Astrocyte (in vitro differentiated cells and primary cell): Measurements from ENCODE around the gene APBB2. TPM values are rescaled to one million over a fixed set of nuclear protein-coding genes. Genes with fewer than 3 reads are reported as not detected.

Experiments
- DNase-seq: peaks from one replicate; pipeline ENCODE4 v3.0.0-alpha.2; 2010; ENCODE audit warnings: low read depth
- FAIRE-seq: peaks from 2 replicates; lab custom pipeline; 2011; peaks lifted over from hg19 to GRCh38; lab: Jason Lieb, UNC
- H2AFZ ChIP-seq: 2 replicates; pipeline ENCODE4 v1.6.0; 2012; ENCODE audit warnings: low read depth, low read length, inconsistent platforms
- H3K27ac ChIP-seq: 2 replicates; pipeline ENCODE4 v1.5.1; 2011; ENCODE audit warnings: low read depth, low read length, inconsistent platforms
- H3K27me3 ChIP-seq: 2 replicates; pipeline ENCODE4 v1.6.0; 2011; ENCODE audit warnings: low read length, inconsistent platforms; ENCODE audit not compliant: insufficient read depth
- H3K36me3 ChIP-seq: 2 replicates; pipeline ENCODE4 v1.5.1; 2011; ENCODE audit warnings: low read length, inconsistent platforms; ENCODE audit not compliant: insufficient read depth
- H3K4me1 ChIP-seq: 2 replicates; pipeline ENCODE4 v1.5.1; 2011; ENCODE audit warnings: low read length, inconsistent platforms; ENCODE audit not compliant: insufficient read depth
- H3K4me2 ChIP-seq: 2 replicates; pipeline ENCODE4 v1.6.0; 2012; ENCODE audit warnings: low read length, inconsistent platforms
- H3K4me3 ChIP-seq: 2 replicates; pipeline ENCODE4 v1.5.1; 2011; ENCODE audit warnings: low read depth, mild to moderate bottlenecking, low read length, inconsistent platforms; ENCODE audit not compliant: insufficient read depth
- H3K79me2 ChIP-seq: 2 replicates; pipeline ENCODE4 v1.6.0; 2012; ENCODE audit warnings: mild to moderate bottlenecking, low read length, inconsistent platforms; ENCODE audit not compliant: insufficient read depth
- H3K9ac ChIP-seq: 2 replicates; pipeline ENCODE4 v1.6.0; 2012; ENCODE audit warnings: mild to moderate bottlenecking, low read length, inconsistent platforms
- H3K9me3 ChIP-seq: 2 replicates; pipeline ENCODE4 v1.5.1; 2012; ENCODE audit warnings: low read depth, mild to moderate bottlenecking, low read length, inconsistent platforms; ENCODE audit not compliant: insufficient read depth
- H4K20me1 ChIP-seq: 2 replicates; pipeline ENCODE4 v1.6.0; 2012; ENCODE audit warnings: low read length, inconsistent platforms; ENCODE audit not compliant: insufficient read depth
- H3K27ac Mint-ChIP-seq: one replicate; pipeline ENCODE4 v1.8.0; 2021; ENCODE audit warnings: mild to moderate bottlenecking, mixed read lengths; ENCODE audit not compliant: unreplicated experiment
- H3K27me3 Mint-ChIP-seq: one replicate; pipeline ENCODE4 v1.8.0; 2021; ENCODE audit warnings: low read depth, mixed read lengths; ENCODE audit not compliant: unreplicated experiment
- H3K36me3 Mint-ChIP-seq: one replicate; pipeline ENCODE4 v1.8.0; 2021; ENCODE audit warnings: low read depth, mixed read lengths; ENCODE audit not compliant: unreplicated experiment
- H3K4me1 Mint-ChIP-seq: one replicate; pipeline ENCODE4 v1.8.0; 2021; ENCODE audit warnings: low read depth, mixed read lengths; ENCODE audit not compliant: unreplicated experiment
- H3K4me3 Mint-ChIP-seq: one replicate; pipeline ENCODE4 v1.8.0; 2021; ENCODE audit warnings: mild to moderate bottlenecking, moderate library complexity, mixed read lengths; ENCODE audit not compliant: unreplicated experiment
- H3K9me3 Mint-ChIP-seq: one replicate; pipeline ENCODE4 v1.8.0; 2021; ENCODE audit warnings: mild to moderate bottlenecking, mixed read lengths; ENCODE audit not compliant: unreplicated experiment
- CTCF ChIP-seq: IDR thresholded peaks from 2 replicates; pipeline ENCODE4 v1.5.1; 2011; ENCODE audit warnings: low read depth, mild to moderate bottlenecking, inconsistent platforms, low read length, moderate library complexity; ENCODE audit not compliant: insufficient read depth
- EZH2 ChIP-seq: IDR thresholded peaks from 2 replicates; pipeline ENCODE4 v1.6.1; 2012; ENCODE audit warnings: mild to moderate bottlenecking, low read length, inconsistent platforms; ENCODE audit not compliant: insufficient read depth
- total RNA-seq: library from RNA; stranded (reverse); gene quantifications from 2 replicates; pipeline ENCODE4 v1.2.1, GENCODE V29; 2021

APBB2 gene
- total RNA-seq, 1 donor from 2014 or later = 173 TPM

- Histone ChIP-seq H3K9ac (no peak overlapping the region), H3K36me3 (no peaks in the 10 kb centered on the region), H3K79me2 (peaks cover 41% of the 10 kb centered on the region), H3K4me2 (no peak overlapping the region), H3K9me3 (no peaks in the 10 kb centered on the region), H3K27ac (no peak overlapping the region), H2AFZ (no peak overlapping the region), H3K4me3 (no peak overlapping the region), H3K27me3 (no peaks in the 10 kb centered on the region), H4K20me1 (peaks cover 20% of the 10 kb centered on the region), H3K4me1 (peaks cover 13% of the 10 kb centered on the region)
- no peaks in the 10 kb centered on the region for H3K9me3 Mint-ChIP-seq
- DNase-seq (no peak), FAIRE-seq (no peak)
- peaks cover 32% of the 10 kb centered on the region for H3K4me1 Mint-ChIP-seq
- no peaks in the 10 kb centered on the region for H3K36me3 Mint-ChIP-seq
- no peaks in the 10 kb centered on the region for H3K27me3 Mint-ChIP-seq
- no peak for TF ChIP-seq EZH2
- no peak for TF ChIP-seq CTCF
- H3K4me3 Mint-ChIP-seq = peak overlapping the region; percentile 87
- H3K27ac Mint-ChIP-seq = peak overlapping the region; percentile 72
Measured at GRCh38 chr4:41215155-41215554, 813 bp upstream of the APBB2 start.

GRCh38 chr4:41214825-41215146 is 444 bp upstream of the APBB2 start:
- Mint-ChIP-seq H3K27ac (peak overlapping the region; percentile 72), H3K4me3 (peak overlapping the region; percentile 87), H3K27me3 (no peaks in the 10 kb centered on the region), H3K36me3 (peaks cover under 1% of the 10 kb centered on the region), H3K9me3 (no peaks in the 10 kb centered on the region), H3K4me1 (peaks cover 30% of the 10 kb centered on the region)
- Histone ChIP-seq H2AFZ (peak overlapping the region; percentile 42), H3K36me3 (no peaks in the 10 kb centered on the region), H3K9ac (no peak overlapping the region), H3K4me3 (no peak overlapping the region), H3K27ac (no peak overlapping the region), H4K20me1 (peaks cover 21% of the 10 kb centered on the region), H3K9me3 (no peaks in the 10 kb centered on the region), H3K27me3 (no peaks in the 10 kb centered on the region), H3K4me1 (peaks cover 13% of the 10 kb centered on the region), H3K4me2 (peak overlapping the region; percentile 54), H3K79me2 (peaks cover 45% of the 10 kb centered on the region)
- no peak for TF ChIP-seq EZH2
- no peak for TF ChIP-seq CTCF
- DNase-seq (no peak), FAIRE-seq (no peak)

- H3K9me3 ChIP-seq = no peaks in the 10 kb centered on the region
- Mint-ChIP-seq H3K36me3 (peaks cover 5% of the 10 kb centered on the region), H3K4me3 (peak overlapping the region; percentile 100), H3K27me3 (no peaks in the 10 kb centered on the region), H3K27ac (peak overlapping the region; percentile 96), H3K9me3 (no peaks in the 10 kb centered on the region), H3K4me1 (peaks cover 36% of the 10 kb centered on the region)
- peaks cover 56% of the 10 kb centered on the region for H3K79me2 ChIP-seq
- peak overlapping the region; percentile 62 for H2AFZ ChIP-seq
- H3K4me3 ChIP-seq = peak overlapping the region; percentile 78
- TF ChIP-seq EZH2 = no peak
- no peak for TF ChIP-seq CTCF
- H4K20me1 ChIP-seq = peaks cover 23% of the 10 kb centered on the region
- H3K4me2 ChIP-seq = peak overlapping the region; percentile 88
- H3K27me3 ChIP-seq = no peaks in the 10 kb centered on the region
- DNase-seq = no peak
- no peak for FAIRE-seq
- no peaks in the 10 kb centered on the region for H3K36me3 ChIP-seq
- H3K4me1 ChIP-seq = peaks cover 22% of the 10 kb centered on the region
- H3K27ac ChIP-seq = peak overlapping the region; percentile 62
- peak overlapping the region; percentile 92 for H3K9ac ChIP-seq
Measured at GRCh38 chr4:41213625-41214135, 662 bp downstream of the APBB2 start.
